Vagina (tissue), 2 donors: ENCODE measurements around the gene PHLPP1. TPM values are rescaled to one million over a fixed set of nuclear protein-coding genes. Genes with fewer than 3 reads are reported as not detected.

ENCODE experiments used
- DNase-seq, 2 donors: peaks; one replicate each; pipeline ENCODE4 v3.0.0-alpha.2; 2017; ENCODE audit errors: extremely low spot score in 2 of 2
- H3K27ac ChIP-seq: fragments of 200-600 bp; sonication (generic); one replicate; pipeline ENCODE4 v1.5.1; 2019
- H3K27me3 ChIP-seq: fragments of 200-600 bp; sonication (generic); one replicate; pipeline ENCODE4 v1.5.1; 2019
- H3K36me3 ChIP-seq, 2 donors: fragments of 200-600 bp; sonication (generic); one replicate each; pipeline ENCODE4 v1.5.1; 2017 to 2019
- H3K4me1 ChIP-seq: fragments of 200-600 bp; sonication (generic); one replicate; pipeline ENCODE4 v1.5.1; 2019
- H3K4me3 ChIP-seq, 2 donors: fragments of 200-600 bp; sonication (generic); 1 replicate in 1 of 2; 2 replicates in 1 of 2; pipeline ENCODE4 v1.5.1; 2016 to 2019
- H3K9me3 ChIP-seq: fragments of 200-600 bp; sonication (generic); one replicate; pipeline ENCODE4 v1.5.1; 2019
- POLR2A ChIP-seq, 2 donors: fragments of 450-650 bp; IDR thresholded peaks; one replicate each; pipeline ENCODE4 v1.6.1; 2017; ENCODE audit warnings: antibody characterized with exemption in 2 of 2, mild to moderate bottlenecking in 2 of 2, moderate library complexity in 2 of 2
- POLR2AphosphoS5 ChIP-seq, 2 donors: sonication (generic); formaldehyde crosslinking; IDR thresholded peaks; one replicate each; pipeline ENCODE4 v1.9.0; 2017; ENCODE audit warnings: antibody characterized with exemption in 2 of 2, mild to moderate bottlenecking in 2 of 2, low read depth in 1 of 2; ENCODE audit not compliant: insufficient read depth in 1 of 2
- intact Hi-C: fragments of 100-400 bp; cut with DNase I; formaldehyde crosslinking; loops from one replicate; pipeline ENCODE4 v1.15.1; 2023
- total RNA-seq: library from RNA; depleted of rRNA; stranded (reverse); fragments of >200 nt; gene quantifications from one replicate; pipeline ENCODE4 v1.2.3, GENCODE V29; 2016
- TF ChIP-seq, protein P1 (sequence below), 3 experiments: fragments of 450-650 bp in 2 of 3; fragments of 200-600 bp in 1 of 3; sonication (generic) in 1 of 3; IDR thresholded peaks; one replicate each; pipeline ENCODE4 v1.5.1; 2017 to 2019; ENCODE audit warnings: antibody characterized with exemption in 3 of 3, mild to moderate bottlenecking in 2 of 3, moderate library complexity in 2 of 3

PHLPP1 gene
- total RNA-seq, 1 donor from 2014 or later = 20.6 TPM

DNA sequence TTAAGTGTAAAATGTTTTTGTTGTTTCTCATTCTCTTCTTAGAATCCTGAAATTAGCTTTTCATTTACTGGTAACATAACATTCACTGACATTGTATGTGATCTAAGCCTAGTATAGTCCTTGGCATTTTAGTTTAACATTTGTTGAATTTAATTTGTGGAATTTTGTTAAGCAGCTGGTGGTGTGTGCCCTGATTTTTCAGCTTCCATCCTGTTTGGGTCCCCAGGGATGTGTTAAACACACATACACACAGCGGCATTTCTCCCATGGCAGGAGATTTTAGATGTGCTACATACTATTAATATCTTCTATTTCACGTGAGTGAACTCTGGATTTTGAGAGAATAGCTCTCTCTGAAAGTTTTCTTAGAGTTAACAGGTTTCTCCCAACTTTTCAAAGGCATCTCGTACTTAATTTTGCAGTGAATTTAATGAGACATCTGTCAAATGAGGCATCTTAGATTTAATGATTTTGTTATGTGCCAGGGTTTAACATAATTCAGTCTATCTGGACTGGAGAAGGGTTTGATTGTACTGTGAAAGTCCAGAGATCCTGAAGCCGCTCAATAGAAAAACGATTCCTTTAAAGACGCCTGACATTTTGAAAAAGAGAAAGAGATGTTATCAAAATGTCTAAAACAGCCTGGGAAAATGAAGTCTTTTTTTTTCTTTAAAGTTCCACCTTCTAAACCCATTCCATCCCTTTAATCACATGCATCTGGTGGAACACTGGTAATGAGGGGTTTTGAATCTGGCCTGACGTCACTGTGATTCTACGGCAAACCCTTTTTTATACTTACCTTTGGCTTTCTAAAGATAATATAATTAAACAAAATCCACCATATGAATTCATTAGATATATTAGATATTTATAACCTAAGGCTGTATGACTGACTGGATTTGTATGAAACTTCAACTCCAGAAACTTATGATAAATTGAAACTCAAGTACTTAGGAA, 6.8 kb downstream of the PHLPP1 start:
- intact Hi-C loops = no loop called here
- no peak for DNase-seq
- TF ChIP-seq, protein P1, sequence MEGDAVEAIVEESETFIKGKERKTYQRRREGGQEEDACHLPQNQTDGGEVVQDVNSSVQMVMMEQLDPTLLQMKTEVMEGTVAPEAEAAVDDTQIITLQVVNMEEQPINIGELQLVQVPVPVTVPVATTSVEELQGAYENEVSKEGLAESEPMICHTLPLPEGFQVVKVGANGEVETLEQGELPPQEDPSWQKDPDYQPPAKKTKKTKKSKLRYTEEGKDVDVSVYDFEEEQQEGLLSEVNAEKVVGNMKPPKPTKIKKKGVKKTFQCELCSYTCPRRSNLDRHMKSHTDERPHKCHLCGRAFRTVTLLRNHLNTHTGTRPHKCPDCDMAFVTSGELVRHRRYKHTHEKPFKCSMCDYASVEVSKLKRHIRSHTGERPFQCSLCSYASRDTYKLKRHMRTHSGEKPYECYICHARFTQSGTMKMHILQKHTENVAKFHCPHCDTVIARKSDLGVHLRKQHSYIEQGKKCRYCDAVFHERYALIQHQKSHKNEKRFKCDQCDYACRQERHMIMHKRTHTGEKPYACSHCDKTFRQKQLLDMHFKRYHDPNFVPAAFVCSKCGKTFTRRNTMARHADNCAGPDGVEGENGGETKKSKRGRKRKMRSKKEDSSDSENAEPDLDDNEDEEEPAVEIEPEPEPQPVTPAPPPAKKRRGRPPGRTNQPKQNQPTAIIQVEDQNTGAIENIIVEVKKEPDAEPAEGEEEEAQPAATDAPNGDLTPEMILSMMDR (IDR thresholded peaks at IDR 0.05) = no peak
- TF ChIP-seq POLR2A (IDR thresholded peaks at IDR 0.05) (no peak), POLR2AphosphoS5 (IDR thresholded peaks at IDR 0.05; ENCODE audit: insufficient read depth in 1 of 2, low read depth in 1 of 2) (no peak)
- Histone ChIP-seq H3K4me1 (peaks cover 19% of the 10 kb centered on the region), H3K9me3 (no peaks in the 10 kb centered on the region), H3K4me3 (no peak overlapping the region), H3K36me3 (no peaks in the 10 kb centered on the region), H3K27ac (no peak overlapping the region), H3K27me3 (no peaks in the 10 kb centered on the region)

DNA sequence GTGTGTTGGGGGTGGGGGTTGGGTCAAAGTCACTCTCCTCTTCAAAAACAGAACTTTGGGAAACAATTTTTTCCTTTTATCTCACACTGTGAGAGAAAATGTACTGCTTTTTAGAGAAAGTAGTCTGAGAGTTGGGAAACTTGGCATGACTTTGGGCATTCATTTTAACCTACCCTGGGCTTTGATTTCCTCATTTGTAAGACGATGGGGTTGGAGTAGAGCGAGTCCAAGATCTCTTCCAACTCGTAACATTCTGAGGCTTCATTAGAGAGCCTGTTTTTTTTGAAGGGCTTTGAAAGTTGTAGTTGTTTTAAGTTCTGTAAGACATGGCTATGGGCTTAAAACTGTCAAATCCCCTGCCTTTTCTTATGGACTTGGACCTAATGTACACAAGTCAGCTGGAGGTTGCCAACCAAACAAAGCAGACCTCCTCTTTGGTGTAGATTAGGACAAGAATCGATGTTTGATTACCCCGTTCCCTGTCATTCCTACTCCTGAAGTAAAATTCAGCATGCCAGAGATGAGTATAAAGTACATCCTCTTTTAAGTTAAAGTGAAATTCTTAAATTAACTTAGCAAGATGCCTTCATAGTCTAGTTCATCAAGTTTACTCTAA, 8.4 kb downstream of the PHLPP1 start:
- intact Hi-C loops = no loop called here
- TF ChIP-seq POLR2A (IDR thresholded peaks at IDR 0.05) = no peak
- no peak for TF ChIP-seq POLR2AphosphoS5 (IDR thresholded peaks at IDR 0.05; ENCODE audit: insufficient read depth in 1 of 2, low read depth in 1 of 2)
- TF ChIP-seq, protein P1 (IDR thresholded peaks at IDR 0.05) = no peak
- H3K4me3 ChIP-seq = no peak overlapping the region
- H3K27me3 ChIP-seq = no peaks in the 10 kb centered on the region
- H3K27ac ChIP-seq = no peak overlapping the region
- no peak for DNase-seq
- H3K9me3 ChIP-seq = no peaks in the 10 kb centered on the region
- no peaks in the 10 kb centered on the region for H3K36me3 ChIP-seq
- H3K4me1 ChIP-seq = peaks cover 19% of the 10 kb centered on the region

DNA sequence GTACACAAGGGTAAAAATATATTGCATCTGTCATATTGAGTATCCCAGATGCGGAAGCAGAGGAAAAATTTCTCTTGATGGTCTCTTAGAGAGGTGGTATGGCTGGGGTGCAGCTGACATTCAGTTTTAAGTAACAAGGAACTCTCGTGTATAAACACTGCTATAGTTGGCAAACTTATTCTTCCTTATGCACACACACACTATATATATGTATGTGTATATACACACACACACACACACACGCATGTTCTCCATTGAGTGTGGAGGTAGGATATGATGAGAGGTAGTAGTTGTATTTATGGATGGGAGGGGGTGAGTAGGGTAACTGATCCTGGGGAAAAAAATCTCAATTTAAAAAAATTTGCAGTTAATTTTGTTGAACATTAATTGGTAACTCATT, 10.6 kb downstream of the PHLPP1 start:
- TF ChIP-seq POLR2AphosphoS5 (IDR thresholded peaks at IDR 0.05; ENCODE audit: insufficient read depth in 1 of 2, low read depth in 1 of 2) (no peak), POLR2A (IDR thresholded peaks at IDR 0.05) (no peak)
- Histone ChIP-seq H3K4me3 (no peak overlapping the region), H3K36me3 (no peaks in the 10 kb centered on the region), H3K27ac (no peak overlapping the region), H3K27me3 (no peaks in the 10 kb centered on the region), H3K4me1 (peaks cover 7% of the 10 kb centered on the region), H3K9me3 (no peaks in the 10 kb centered on the region)
- intact Hi-C loops = no loop called here
- DNase-seq = no peak

DNA sequence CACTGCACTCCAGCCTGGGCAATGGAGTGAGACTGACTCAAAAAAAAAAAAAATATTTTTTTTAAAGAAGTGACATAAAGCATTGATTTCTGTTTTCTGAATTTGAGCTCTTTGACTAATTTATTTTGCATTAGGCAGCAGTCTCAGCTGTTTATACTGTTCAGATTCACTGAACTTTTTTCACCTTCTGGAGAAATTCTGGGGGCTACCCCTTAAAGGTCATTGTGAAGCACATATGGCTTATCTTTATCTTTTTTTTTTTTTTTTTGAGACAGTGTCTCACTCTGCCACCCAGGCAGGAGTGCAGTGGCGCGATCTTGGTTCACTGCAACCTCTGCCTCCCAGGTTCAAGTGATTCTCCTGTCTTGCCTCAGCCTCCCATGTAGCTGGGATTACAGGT, 12.9 kb downstream of the PHLPP1 start:
- no peak for DNase-seq
- no peak overlapping the region for H3K27ac ChIP-seq
- H3K36me3 ChIP-seq = no peaks in the 10 kb centered on the region
- intact Hi-C loops = no loop called here
- H3K27me3 ChIP-seq = no peaks in the 10 kb centered on the region
- H3K4me3 ChIP-seq = no peak overlapping the region
- H3K9me3 ChIP-seq = no peaks in the 10 kb centered on the region
- TF ChIP-seq POLR2AphosphoS5 (IDR thresholded peaks at IDR 0.05; ENCODE audit: insufficient read depth in 1 of 2, low read depth in 1 of 2) = no peak
- TF ChIP-seq, protein P1 (IDR thresholded peaks at IDR 0.05) = no peak
- no peak for TF ChIP-seq POLR2A (IDR thresholded peaks at IDR 0.05)
- peaks cover 5% of the 10 kb centered on the region for H3K4me1 ChIP-seq

DNA sequence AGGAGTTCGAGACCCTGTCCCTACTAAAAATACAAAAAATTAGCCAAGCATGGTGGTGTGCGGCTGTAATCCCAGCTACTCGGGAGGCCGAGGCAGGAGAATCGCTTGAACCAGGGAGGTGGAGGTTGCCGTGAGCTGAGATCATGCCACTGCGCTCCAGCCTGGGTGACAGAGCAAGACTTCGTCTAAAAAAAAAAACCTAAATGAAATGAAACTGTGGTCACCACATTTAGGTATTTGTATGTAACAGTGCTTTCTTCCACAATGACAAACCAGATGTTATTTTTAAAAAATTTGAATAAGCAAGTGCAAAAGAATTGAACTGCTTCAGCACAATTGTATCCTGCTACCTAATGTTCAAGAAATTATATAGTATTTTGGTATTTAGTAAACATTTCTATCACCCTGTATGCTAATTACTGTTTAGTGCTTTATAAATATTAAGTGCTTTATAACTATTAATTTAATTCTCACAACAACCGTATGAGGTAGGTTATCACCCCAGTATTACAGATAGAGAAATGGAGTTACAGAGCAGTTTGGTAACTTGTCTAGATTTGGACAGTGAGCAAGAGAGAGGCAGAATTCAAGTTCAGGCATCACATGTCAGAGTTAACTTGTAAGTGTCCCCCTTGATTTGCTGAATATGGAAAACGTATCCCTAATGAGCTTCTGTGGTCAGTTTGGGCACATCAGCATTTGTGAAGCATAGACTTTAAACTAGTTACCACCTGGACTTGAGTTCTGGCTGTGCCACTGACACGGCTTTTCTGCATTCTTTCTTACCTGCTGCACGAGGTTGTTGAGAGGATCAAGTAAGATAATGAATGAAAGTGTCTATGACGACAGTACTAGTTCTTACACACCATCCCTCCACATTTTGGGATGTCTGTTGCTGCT, 14.4 kb downstream of the PHLPP1 start:
- TF ChIP-seq, protein P1 (IDR thresholded peaks at IDR 0.05) = no peak
- TF ChIP-seq POLR2AphosphoS5 (IDR thresholded peaks at IDR 0.05; ENCODE audit: insufficient read depth in 1 of 2, low read depth in 1 of 2) = no peak
- TF ChIP-seq POLR2A (IDR thresholded peaks at IDR 0.05) = no peak
- no peak overlapping the region for H3K27ac ChIP-seq
- DNase-seq = no peak
- no peaks in the 10 kb centered on the region for H3K4me1 ChIP-seq
- no peaks in the 10 kb centered on the region for H3K9me3 ChIP-seq
- no peaks in the 10 kb centered on the region for H3K27me3 ChIP-seq
- intact Hi-C loops = no loop called here
- no peaks in the 10 kb centered on the region for H3K36me3 ChIP-seq
- H3K4me3 ChIP-seq = no peak overlapping the region
